Measurements from ENCODE around the gene PLIN5. TPM values are rescaled to one million over a fixed set of nuclear protein-coding genes. Genes with fewer than 3 reads are reported as not detected.
"Not testable (repeated sequence)": the region's sequence is repeated elsewhere in the genome, so short reads cannot be mapped to it uniquely, and the experiment has no call there.

The PLIN5 gene
- total RNA-seq, 1 donor from 2014 or later: 62.5 TPM

DNA sequence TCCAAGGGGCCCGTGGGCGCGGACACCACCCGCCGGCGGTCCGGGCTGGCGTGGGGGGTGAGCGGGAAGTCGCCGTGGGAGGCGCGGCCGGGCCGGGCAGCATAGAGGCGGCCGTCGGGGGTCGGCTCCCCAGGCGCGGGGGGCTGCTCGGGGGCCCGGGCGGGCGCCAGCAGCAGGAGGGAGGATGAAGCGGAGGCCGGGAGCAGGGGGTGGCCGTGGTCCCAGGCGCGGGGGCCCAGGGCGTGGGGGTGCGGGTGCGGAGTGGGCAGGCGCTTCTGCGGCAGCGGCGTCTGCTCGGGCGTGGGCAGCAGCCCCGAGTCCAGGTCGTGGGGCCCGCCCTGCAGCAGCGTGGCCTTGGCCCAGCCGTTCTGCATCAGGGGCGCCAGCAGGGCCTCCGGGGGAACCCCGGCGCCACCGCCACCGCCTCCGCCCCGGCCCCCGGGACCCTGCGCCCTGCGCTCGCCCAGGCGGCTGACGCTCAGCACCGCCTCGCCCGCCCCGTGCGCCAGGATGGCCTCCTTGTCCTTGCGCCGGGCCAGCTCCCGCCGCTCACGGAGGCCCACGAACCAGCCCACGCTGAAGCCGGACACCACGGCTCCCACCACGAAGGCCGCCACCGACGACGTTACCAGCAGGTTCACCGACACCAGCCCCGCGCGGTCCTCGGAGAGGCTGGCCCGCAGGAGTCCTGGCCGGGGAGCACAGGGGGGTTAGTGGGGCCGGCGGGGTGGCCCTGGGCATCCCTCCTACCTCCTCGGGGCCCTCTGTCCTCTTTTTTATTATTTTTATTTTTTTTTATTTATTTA, 9.0 kb upstream of the PLIN5 start:
- DNase-seq (ENCODE audit: low spot score): no peak

DNA sequence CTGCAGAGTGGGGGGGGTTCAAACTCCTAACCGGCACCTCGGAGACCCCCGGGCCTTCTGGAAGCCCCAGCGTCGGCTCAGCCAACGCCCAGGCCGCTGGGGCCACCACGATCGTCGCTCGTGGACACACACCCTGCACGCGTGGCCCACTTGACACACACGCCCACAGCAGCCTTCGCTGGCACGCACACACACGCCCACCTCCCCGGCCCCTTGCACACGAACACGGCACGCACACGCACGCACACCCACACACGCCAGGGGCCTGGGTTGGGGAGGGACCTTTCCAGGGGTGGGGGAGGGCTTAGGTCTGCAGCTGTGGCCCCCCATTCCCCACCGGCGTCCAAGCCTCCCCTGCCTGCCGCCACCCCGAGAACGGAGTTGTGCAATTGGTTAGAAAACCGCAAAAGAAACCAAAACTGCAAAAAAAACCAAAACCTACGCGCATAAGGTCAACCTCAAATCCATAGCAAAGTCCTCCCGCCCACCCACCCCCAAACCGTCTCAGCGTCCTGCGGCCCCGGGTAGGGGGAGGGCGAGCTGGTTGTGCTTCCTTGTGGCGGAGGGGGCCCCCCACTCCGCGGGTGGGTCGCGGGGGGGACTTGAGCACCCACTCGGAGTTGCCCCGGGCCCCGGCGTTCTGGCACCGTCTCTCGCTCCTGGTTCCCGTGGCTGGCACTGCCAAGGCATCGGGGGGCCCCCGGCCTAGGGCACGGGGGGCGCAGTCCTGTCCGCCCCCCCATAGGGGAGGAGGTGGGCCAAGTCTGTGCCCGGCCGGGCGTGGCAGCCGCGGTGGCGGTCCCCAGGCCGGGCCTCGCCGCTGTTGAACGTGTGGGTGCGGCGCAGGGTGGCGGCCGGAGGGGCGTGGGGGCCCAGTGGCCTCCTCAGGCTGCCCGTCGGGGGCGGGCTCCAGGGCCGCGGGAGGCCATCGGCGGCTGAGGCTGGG, 8.1 kb upstream of the PLIN5 start:
- DNase-seq (ENCODE audit: low spot score): no peak

DNA sequence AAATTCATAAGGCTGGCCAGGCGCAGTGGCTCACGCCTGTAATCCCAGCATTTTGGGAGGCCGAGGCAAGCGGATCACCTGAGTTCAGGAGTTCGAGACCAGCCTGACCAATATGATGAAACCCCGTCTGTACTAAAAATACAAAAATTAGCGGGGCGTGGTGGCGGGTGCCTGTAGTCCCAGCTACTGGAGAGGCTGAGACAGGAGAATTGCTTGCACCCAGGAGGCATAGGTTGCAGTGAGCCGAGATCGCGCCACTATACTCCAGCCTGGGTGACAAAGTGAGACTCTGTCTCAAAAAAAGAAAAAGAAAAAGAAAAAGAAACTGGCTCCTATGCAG, 6.8 kb upstream of the PLIN5 start:
- not testable (repeated sequence) for DNase-seq (ENCODE audit: low spot score)

DNA sequence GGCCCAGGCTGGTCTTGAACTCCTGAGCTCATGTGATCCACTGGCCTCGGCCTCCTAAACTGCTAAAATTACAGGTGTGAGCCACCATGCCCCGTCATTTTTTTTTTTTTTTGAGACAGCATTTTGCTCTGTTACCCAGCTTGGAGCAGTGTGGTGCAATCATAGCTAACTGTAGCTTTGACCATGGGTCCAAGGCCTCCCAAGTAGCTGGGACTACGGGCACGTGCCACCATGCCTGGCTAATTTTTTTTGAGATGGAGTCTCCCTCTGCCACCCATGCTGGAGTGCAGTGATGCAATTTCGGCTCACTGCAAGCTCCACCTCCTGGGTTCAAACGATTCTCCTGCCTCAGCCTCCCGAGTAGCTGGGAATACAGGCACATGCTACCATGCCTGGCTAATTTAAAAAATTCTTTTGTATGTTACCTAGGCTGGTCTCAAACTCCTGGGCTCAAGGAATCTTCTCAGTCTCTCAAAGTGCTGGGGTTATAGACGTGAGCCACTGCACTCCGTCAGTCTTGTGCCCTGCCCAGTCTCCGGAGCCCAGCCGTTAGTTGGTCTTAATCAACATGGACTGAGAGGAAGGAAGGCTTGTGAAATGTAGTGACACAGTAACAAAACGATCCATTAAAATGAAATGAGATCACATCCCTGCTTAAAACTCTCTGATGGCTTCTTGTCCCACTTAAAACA, 6.2 kb upstream of the PLIN5 start:
- no peak for DNase-seq (ENCODE audit: low spot score)

DNA sequence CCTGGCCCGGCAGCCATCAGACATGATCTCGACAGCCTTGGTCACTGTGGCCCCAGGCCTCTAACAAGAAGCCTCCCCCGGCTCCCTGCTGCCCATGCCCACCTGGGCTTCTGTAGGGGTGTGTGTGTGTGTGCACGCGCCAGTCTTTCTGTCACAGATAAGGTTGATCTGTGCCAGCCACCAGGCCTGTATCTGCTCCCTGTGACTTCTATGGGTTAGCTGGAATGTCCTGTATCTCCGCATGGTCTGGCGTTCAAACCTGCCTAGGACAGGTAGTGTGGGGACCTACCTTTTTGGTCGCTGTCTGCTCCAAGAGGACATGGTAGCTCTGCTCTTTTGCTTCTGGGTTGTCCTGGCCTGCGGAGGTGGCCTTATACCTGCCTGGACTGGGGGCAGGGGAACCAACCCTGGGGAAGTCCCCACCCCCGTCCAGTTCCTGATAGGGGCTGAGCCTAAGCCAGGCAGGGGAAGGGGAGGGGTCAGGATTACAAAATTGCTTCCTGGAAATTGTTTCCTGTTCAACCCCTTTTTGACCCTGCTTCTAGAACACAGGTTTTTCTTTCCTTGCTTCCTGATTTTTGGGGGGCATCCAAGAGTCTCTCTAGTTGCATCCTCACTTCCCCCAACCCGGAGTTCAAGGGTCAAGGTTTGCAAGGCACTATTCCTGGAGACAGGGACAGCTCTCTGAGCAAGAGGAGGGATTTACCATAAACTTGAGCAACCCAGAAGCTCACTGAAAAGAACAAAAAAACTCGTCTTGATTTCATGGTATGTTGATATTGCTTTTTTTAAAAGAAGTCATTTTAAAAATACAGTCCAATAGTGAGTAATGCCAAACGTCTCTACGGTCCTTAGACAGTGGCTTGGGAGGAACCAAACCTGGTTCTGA, 4.9 kb upstream of the PLIN5 start, which contains the start of gene LRG1:
TSS of gene LRG1 (minus strand) at position 344 of the 889 bp plus-strand sequence. CDS start at position 321, 23 bp downstream.
- no peak for DNase-seq (ENCODE audit: low spot score)

DNA sequence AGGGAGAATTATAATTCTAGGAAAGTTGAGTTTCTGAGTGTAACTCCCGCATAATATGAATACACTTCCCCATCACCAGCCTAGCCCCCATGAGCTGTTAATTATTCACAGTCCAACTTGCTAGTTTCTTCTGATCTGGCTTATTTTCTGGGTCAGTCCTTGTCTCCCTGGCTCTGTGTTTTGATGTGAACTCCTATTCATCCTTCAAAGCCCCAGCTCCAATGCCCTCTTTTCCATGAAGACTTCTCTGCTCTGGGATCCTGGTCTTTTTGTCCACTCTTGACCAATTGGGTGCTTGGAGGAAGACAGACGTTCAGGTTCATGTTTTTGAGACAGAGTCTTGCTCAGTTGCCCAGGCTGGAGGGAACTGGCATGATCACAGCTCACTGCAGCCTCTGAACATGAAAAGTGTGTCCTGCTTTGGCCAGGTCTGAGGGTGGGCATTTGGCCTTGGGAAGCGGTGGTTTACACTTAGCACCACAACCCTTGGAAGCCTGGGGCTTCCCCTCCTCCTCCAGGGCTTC, 4.2 kb upstream of the PLIN5 start:
- no peak for DNase-seq (ENCODE audit: low spot score)

DNA sequence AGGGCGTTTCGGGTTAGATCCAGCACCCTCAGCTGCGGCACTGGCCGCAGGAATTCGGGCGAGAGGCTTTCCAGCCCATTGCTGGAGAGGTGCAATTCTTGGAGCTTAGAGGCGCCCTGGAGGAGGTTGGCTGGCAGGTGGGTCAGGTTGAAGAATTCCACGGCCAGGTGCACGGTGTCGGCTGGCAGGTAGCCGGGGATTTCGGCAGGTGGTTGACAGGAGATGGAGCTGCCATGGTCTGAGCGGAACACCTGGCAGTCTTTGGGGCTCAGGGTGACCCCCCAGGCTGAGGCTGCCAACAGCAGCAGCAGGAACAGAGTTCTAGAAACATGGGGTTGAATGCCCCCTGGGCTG, 3.6 kb upstream of the PLIN5 start:
- DNase-seq (ENCODE audit: low spot score): no peak

DNA sequence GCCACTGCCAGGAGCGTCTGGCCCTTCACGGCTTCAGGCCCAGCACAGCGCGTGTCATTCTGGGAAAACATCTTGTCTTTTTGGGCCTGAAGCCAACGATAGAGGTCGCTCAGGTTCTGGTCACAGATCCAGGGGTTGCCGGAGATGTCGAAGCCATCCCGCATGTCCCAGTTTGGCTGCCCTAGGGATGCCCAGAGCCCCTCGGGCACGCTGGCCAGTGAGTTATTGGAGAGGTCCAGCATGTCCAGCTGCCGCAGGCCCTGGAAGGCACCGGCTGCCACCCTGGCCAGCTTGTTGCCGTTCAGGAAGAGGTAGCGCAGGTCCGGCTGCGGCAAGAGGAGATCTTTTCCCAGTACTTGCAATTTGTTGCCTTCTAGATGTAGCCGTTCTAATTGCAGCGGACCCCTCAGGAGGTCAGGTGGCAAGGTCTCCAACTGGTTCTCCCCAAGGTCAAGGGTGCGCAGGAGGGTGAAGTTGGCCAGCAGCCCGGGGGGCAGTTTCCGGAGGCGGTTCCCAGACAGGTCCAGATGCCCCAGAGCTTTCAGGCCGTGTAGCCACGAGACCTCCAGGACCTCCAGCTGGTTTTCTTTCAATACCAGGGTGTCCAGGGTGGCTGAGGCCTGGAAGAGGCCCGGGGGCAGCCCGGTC, 3.1 kb upstream of the PLIN5 start:
- no peak for DNase-seq (ENCODE audit: low spot score)

DNA sequence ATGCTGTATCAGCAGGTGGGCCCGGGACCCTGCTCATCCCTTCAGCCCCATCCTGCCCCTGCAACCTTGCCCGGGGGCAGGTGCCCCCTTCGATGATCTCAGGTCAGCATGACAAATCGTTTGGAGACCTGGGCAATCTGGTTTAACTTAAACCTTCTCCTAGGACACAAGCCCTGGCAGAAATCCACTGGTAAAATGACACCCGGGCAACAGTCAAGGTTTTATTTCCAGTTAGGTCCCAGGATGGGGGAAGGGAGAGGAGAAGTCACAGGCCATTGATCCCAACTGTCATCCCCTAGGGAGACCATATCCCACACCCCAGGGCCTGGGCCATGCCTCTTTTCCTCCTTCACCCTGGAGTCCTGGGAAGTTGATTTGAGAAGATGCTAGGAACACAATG, 1.8 kb upstream of the PLIN5 start:
- no peak for DNase-seq (ENCODE audit: low spot score)

DNA sequence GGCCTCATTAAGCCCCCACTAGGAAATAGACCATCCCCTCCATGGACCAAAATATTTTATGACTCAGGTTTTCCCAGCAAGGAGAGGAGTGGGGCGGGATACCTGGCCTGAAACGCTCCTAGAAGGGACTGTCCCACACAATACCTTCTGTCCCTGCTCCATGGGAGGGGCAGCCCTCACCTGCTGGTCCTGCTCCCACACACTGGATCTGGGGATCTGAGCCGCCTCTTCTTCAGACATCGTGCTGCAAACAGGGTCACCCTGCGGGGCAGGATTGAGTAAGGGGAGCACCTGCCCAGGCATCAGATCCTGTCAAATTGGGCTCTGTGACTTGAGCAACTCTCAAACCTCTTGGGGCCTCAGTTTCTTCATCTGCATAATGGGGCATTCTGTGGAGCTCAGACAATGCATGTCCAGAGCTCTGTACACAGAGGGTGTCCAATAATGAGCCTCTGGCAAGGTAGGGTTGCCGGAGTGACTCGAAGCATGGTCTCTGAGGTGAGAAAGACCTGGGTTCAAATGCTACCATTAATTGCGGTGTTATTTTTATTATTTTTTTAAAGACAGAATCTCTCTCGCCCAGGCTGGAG, 1.1 kb downstream of the PLIN5 start:
- no peak for DNase-seq (ENCODE audit: low spot score)

DNA sequence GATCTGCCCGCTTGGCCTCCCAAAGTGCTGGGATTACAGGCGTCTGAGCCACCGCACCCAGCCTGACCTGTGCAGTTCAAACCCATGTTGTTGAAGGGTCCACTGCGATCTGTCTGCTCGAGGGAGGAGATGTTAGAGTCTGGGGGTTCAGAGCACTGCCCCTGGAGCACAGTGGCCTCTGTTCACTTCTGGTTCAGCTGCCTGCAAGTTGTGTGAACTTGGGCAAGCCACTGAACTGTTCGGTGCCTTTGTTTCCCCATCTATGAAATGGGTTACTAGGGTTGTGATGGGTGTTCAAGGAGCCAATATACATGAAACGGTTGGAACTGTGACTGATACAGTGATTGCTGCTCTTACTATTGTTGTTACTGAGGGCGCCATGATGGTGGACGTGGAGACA, 1.7 kb downstream of the PLIN5 start:
- no peak for DNase-seq (ENCODE audit: low spot score)

DNA sequence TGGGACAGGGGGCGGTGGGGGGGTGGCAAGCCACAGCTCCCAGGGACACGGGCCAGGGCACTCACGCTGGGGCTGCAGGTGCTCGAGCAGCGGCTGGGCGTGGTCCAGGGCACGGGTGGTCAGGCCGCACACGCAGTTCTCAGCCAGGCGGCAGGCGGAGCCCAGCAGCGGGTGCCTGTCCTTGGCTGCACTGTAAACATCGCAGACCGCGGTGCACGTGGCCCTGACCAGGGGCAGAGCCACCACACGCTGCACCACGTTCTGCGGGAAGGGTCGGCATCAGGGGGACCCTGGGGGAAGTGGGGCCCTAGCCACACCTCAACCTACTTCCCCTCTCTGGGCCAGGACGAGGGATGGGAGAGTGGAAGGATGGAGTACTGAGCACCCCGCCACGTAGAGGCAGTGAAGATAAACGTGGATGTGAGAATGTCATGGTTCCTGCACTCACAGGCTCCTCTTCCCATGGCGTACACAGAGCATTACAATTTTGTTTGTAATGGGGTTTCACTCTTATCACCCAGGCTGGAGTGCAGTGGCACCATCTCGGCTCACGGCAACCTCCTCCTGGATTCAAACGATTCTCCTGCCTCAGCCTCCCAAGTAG, 3.4 kb downstream of the PLIN5 start:
- no peak for DNase-seq (ENCODE audit: low spot score)

DNA sequence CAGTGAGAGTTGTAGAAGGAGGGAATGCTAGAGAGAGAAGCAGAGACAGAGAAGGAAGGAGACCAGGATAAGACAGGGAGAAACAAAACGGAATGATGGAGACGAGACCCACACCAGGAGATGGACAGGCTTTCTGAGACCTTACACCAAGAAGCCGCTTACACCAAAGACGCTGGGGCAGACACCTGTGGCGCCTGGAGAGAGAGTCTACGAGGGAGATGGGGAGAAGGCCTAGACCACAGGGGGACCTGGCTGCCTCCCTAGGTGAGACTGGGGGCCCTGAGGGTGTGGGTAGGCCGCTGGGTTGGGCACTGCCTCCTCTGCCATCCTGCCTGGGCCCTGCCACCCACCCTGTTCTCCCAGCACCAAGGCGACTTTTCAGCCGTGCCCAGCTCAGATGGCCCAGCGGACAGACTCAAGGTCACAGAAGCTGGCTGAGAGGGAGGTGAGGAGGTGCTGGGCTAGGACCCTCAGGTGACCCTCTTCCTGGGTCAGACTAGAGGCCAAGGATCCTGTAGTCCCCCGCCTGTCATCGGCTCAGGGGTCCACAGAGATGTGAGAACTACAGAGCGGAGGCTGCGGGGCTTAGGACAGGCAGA, 5.0 kb downstream of the PLIN5 start:
- no peak for DNase-seq (ENCODE audit: low spot score)

DNA sequence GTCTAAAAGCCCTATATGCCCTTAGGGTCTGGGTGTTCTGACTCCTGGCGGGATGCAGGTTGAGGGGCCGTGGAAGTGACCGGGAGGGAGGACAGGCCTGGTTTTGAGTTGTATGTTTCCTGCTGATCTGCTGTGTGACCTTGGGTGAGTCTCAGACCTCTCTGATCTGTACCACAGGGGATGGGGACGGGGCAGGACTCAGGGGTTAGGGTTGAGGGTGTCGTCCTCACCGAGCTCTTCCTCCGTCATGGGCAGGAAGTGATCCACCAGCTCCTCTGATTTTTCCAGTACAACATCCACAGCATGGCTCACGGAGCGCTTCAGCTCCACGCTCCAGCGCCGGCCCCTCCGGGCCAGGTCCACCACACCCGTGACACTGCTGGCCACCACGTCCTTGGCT, 6.2 kb downstream of the PLIN5 start:
- DNase-seq (ENCODE audit: low spot score): no peak

DNA sequence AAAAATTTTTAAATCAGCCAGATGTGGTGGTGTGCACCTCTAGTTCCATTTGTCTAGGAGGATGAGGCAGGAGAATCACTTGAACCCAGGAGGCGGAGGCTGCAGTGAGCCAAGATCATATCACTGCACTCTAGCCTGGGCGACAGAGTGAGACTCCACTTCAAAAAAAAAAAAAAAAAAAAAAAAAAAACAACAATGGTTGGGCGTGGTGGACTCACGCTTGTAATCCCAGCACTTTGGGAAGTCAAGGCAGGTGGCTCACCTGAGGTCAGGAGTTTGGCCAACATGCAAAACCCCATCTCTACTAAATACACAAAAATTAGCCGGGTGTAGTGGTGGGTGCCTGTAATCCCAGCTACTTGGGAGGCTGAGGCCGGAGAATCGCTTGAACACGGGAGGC, 7.6 kb downstream of the PLIN5 start:
- not testable (repeated sequence) for DNase-seq (ENCODE audit: low spot score)

DNA sequence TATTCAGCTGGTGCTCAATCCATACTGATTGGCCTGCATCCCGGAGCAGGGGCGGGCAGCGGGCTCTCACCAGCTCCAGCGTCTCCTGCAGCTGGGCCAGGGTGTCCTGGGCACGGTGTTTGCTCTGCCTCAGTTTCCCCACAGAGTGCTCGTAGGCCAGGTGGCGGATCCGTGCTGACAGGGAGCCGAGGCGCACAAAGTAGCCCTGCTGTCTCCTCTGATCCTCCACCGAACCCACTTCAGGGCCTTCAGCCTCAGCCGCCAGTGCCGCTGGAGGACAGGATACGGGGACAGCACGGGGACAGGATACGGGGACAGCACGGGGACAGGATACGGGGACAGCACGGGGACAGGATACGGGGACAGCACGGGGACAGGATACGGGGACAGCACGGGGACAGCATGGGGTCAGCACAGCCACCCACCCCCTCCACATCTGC, 9.4 kb downstream of the PLIN5 start:
- no peak for DNase-seq (ENCODE audit: low spot score)

DNA sequence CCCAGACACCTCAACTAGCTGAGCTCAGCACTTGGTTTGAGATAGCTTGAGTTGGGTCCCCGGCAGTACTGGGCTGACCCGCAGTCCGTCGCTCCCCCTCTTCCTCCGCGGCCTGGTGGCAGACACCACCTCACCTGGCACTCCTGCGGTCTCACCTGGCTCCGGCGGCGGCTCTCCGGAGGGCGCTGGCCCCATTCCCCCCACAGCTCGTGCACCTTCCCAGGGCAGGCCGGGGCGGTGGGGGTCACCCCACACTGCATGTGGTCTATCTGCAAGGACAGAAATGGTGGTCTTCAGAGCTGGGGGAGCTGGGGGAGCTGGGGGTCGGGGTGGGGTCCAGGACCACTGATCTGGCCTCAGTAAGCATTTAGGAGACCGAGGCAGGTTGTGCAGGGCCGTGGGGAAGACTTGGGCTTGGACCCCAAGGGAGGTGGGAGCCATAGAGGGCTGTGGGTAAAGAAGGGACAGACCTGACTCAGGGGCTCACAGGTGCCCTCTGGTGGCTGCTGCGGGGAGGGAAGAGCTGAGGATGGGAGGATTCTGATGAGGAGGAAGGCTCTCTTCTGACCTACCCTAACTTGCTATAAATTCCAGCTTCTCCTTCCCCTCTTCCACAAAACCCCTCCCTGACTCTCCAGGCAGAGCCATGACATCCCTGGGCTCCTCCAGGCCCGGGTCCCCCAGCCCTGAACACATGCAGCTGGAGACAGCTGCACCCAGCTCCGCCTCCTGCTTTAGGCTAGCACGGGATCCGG, 10.0 kb downstream of the PLIN5 start:
- no peak for DNase-seq (ENCODE audit: low spot score)
